ENCODE results near the gene ACTR3.

The ACTR3 gene

GRCh38 chr2:113910967-113911678 is 21.2 kb downstream of the ACTR3 start:
- TF ChIP-seq REST (IDR thresholded peaks at IDR 0.05; ENCODE audit: insufficient replicate concordance, low read depth) (no peak), CTCF (IDR thresholded peaks at IDR 0.05; ENCODE audit: insufficient read depth, low read length) (no peak)
- no peaks in the 10 kb centered on the region for H3K27me3 ChIP-seq (ENCODE audit: insufficient read depth, poor library complexity, severe bottlenecking)
- no peak overlapping the region for H3K27ac ChIP-seq (replicated peaks)
- no peak for DNase-seq (ENCODE audit: low read depth in 1 of 2, low spot score in 1 of 2)
- no peak overlapping the region for H3K4me3 ChIP-seq (replicated peaks; ENCODE audit: insufficient read depth, low read length)

GRCh38 chr2:113915082-113915819 is 25.4 kb downstream of the ACTR3 start:
- Histone ChIP-seq H3K4me3 (replicated peaks; ENCODE audit: insufficient read depth, low read length) (no peak overlapping the region), H3K27me3 (ENCODE audit: insufficient read depth, poor library complexity, severe bottlenecking) (no peaks in the 10 kb centered on the region), H3K27ac (replicated peaks) (no peak overlapping the region)
- DNase-seq (ENCODE audit: low read depth in 1 of 2, low spot score in 1 of 2) = no peak
- no peak for TF ChIP-seq POLR2AphosphoS5 (IDR thresholded peaks at IDR 0.05; ENCODE audit: low read depth)
- no peak for TF ChIP-seq GABPA (IDR thresholded peaks at IDR 0.05; ENCODE audit: low read depth)
- TF ChIP-seq SPI1 (IDR thresholded peaks at IDR 0.05; ENCODE audit: borderline replicate concordance, low read depth) = no peak
- no peak for TF ChIP-seq REST (IDR thresholded peaks at IDR 0.05; ENCODE audit: insufficient replicate concordance, low read depth)
- TF ChIP-seq CTCF (IDR thresholded peaks at IDR 0.05; ENCODE audit: insufficient read depth, low read length) = no peak

DNA sequence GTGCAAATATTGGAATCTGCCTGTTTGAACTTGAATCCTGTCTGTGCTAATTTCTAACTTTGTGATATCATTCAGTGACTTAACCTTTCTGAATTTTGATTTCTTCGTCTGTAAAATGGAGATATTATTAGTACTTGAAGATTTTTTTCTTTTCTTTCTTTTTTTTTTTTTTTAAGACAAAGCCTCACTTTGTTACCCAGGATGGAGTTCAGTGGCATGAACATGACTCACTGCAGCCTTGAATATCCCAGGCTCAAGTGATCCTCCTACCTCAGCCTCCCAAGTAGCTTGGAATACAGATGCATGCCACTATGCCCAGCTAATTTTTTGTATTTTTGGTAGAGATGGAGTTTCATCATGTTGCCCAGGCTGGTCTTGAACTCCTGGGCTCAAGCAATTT is 28.3 kb downstream of the ACTR3 start:
- no peak overlapping the region for H3K4me3 ChIP-seq (replicated peaks; ENCODE audit: insufficient read depth, low read length)
- H3K27ac ChIP-seq (replicated peaks) = no peak overlapping the region
- H3K27me3 ChIP-seq (ENCODE audit: insufficient read depth, poor library complexity, severe bottlenecking) = no peaks in the 10 kb centered on the region
- DNase-seq (ENCODE audit: low read depth in 1 of 2, low spot score in 1 of 2) = no peak
- TF ChIP-seq GABPA (IDR thresholded peaks at IDR 0.05; ENCODE audit: low read depth) (no peak), SPI1 (IDR thresholded peaks at IDR 0.05; ENCODE audit: borderline replicate concordance, low read depth) (no peak), REST (IDR thresholded peaks at IDR 0.05; ENCODE audit: insufficient replicate concordance, low read depth) (no peak), CTCF (IDR thresholded peaks at IDR 0.05; ENCODE audit: insufficient read depth, low read length) (no peak), POLR2AphosphoS5 (IDR thresholded peaks at IDR 0.05; ENCODE audit: low read depth) (no peak)

All from HL-60 (cell line).